GM11168 (cell line): ENCODE data around the gene ABHD16B.
"Not testable (repeated sequence)": the region's sequence is repeated elsewhere in the genome, so short reads cannot be mapped to it uniquely, and the experiment has no call there.

Experiments
- in situ Hi-C: fragments of 300-500 bp; cut with MboI; formaldehyde crosslinking; loops from one replicate; pipeline ENCODE4 v1.12.0; 2022; ENCODE audit warnings: low sequenced_read_pairs; ENCODE audit not compliant: unreplicated experiment

Gene ABHD16B

DNA sequence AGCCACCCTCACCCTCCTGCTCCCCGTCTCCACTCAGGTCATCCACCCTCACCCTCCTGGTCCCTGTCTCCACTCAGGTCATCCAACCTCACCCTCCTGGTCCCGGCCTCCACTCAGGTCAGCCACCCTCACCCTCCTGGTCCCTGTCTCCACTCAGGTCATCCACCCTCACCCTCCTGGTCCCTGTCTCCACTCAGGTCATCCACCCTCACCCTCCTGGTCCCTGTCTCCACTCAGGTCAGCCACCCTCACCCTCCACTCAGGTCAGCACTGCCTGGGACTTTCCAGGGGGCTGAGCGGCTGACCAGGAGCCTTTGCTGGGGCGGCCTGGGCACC, 7.6 kb upstream of the ABHD16B start:
- in situ Hi-C loops = loop anchor here (10.0 kb wide), 1 partner anchor 299 kb away; the partner anchor contains the start of gene FNDC11

DNA sequence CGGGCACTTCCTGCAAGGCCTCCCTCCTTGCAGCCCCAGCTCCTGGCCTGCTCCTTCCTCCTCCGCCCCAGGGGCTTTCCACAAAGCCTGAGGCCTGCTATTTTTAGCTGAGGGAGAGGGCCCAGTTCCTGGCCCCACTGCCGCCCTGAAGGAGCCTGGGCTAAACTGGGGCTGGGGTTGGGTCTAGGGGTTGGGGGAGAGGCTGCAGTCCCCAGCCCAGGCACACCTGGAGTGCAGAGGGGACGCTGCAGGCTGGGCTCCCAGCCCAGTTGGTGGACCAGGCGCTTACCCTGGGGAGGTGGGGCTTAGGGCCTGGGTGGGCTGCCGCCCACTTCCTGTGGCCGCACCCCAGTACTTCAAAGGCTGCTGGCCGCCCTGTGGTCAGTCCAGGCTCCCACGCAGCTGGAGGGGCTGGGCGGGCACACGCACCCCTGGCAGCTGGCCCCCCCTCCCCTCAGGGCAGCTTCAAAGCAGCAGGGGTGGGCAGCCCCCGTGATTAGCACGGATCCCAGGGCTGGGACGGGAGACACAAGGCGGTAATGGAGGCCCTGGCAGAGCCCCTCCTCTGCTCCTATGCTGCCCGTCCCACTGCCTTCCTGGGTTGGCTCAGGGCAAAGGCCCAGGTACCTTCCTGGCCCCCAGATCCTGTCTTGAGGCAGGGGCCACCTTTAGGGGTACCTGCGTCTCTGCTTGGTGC, 7.1 kb upstream of the ABHD16B start:
- in situ Hi-C loops = loop anchor here (10.0 kb wide), 1 partner anchor 299 kb away; the partner anchor contains the start of gene FNDC11

- in situ Hi-C loops = loop anchor here (5.0 to 10.0 kb wide), 2 partner anchors 73 to 300 kb away; partner anchors contain the start of gene FNDC11
Measured at GRCh38 chr20:63854766-63855362, 6.4 kb upstream of the ABHD16B start.

GRCh38 chr20:63855363-63856097, 5.8 kb upstream of the ABHD16B start:
- in situ Hi-C loops = loop anchor here (5.0 to 10.0 kb wide), 2 partner anchors 73 to 301 kb away; partner anchors contain the start of gene FNDC11

DNA sequence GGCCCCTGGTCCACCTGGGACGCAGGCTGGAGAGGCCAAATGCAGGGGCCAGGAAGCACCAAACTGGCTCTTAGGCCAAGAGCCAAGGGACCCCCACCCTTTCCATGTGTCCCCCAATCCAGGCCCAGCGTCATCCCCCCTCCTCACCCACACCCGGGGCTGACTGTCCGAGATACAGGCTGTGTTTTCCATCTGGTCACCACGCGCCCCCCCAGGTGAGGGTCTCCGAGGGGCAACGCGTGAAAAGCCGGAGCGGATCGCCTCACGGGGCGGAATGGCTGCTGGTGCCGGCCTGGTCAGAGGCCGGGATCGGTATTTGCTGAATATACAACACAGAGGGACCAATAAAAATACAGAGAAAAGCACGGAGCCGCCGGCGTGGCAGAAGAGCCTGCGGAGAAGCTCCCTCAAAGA, 5.2 kb upstream of the ABHD16B start:
- in situ Hi-C loops = loop anchor here (5.0 to 10.0 kb wide), 2 partner anchors 74 to 301 kb away; partner anchors contain the start of gene FNDC11

- in situ Hi-C loops = loop anchor here (5.0 to 10.0 kb wide), 2 partner anchors 76 to 303 kb away; partner anchors contain the start of gene FNDC11
Measured at GRCh38 chr20:63857764-63858392, 3.4 kb upstream of the ABHD16B start.

DNA sequence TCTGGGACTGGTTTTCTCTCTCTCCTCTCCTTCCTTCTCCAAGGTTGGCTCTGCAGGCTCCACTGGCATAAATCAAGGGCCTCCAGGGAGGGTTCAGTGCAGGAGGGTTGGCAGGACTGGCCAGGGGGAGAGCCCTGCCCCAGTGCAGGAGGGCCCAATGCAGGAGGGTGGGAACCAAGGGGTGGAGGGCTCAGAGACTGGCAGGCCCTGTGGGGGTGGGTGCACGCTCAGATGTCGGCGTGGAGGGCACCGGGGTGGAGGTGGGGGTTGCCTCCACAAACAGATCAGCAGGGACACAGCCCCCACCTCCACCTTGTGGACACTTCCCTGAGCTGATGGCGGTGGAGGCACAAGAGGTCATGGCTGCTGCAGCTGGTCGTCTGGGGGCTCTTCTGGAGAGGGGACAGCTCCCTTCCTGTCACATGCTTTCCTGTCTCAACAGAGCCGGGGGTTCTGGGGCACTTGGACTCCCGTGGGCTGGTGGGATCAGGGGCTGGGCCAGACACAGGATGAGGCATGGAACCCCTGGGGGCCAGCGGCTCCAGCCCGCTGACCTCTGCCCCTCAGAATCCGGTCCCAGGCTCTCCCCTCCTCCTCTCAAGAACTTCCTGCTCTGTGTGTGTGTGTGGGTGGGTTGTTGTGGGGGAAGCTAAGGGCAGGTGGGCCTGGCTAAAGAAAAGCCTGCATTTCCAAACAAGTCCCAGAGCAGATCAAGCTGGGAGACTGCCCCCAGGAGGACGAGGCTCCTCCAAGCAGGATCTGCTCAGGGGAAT, 2.7 kb upstream of the ABHD16B start:
- in situ Hi-C loops = loop anchor here (5.0 to 10.0 kb wide), 2 partner anchors 76 to 304 kb away; partner anchors contain the start of gene FNDC11

DNA sequence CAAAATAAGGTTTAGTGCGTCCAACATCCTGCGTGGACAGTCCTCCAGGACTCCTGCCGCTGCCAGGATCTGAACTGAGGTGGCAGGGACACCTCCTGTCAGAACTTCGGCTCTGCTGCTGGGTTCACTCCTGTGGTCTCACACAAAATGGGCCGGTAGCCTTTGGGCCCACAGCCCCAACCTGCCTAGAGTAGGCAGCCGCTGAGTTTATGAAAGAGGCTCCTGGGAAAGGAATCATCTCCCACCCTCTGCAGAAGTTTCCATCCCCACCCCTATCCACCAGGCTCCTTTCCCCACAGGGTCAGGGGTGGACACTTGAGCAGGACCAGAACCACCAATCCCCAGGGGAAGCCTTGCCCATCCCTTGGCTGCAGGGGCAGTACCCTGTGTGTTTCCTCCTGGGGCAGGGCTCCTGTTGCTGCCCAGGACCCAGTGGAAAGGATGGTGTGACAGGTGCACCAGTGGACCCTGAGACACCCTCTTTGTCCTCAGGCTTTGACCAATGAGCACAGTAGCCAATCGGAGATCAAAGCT, 2.1 kb upstream of the ABHD16B start:
- in situ Hi-C loops = loop anchor here (5.0 to 10.0 kb wide), 2 partner anchors 77 to 304 kb away; partner anchors contain the start of gene FNDC11

DNA sequence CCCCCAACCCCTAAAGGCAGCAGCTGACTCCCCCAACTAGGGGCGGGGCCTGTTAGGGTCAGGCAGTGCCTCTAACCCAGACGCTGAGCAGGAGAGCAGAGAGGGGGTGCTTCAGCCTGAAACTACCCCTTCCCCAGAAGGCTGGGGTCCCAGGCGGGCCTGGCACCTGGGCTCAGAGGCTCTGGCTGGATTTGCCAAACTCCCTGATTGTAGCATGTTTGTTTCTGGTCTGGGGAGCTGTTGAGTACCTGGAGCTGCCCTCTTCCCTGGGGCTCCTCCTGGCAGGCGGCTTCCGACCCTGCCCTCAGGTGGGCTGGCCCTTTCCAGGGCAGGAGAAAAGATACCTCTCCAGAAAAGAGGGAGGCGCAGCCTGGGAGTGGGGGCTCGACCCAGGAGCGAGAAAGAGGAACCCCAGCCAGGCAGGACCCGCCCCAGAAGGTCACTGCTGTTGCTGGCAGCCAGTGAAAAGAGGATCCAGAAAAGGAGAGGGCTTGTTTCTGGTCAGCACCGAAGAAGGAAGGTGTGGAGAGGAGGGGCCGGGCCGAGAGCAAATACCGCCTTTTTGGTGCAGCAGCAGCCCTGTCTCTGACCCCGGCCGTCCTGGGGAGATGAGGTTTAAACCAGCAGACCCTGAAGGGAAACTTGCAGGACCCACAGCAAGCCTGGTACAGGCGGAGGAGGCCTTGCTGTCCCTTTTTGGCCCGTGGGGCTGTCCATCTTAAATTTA, 810 bp upstream of the ABHD16B start:
- in situ Hi-C loops = no loop called here

GRCh38 chr20:63861981-63862901, 943 bp downstream of the ABHD16B start:
- in situ Hi-C loops = no loop called here

DNA sequence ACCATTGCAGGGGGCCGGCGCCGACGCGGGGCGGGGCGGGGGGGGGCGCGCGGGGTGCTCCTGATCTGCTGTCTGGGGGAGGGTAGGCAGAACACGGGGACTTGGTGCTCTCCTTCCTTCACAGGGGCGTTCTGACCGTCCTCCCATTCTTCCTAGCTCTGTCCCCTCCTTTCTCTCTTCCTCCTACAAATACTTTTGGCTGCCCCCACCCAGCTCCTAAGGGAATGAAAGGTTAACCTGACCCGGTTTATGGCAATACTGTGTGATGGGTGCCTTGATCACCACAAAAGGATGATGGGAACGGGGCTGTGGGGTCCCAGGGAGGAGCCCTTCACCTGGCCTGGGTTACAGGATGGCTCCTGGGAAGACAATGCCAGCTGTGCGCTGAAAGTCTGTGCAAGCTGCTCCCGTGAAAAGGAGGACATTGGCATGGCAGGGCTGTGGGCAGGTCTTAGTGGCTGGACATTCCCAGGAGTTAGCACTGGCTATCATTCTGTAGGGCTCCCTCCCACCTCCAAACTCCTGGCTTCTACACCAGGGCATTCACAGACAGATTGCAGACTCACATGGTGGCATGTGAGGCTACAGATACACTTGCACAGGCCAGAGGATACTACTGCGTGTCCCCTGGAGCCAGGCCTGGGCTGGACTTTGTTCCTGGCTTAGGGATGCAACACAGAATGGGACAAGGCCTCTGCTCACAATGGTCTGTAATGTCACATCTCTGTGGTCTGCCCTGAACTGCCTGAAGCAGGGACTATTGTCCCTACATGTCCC, 1.9 kb downstream of the ABHD16B start:
- in situ Hi-C loops = no loop called here

- in situ Hi-C loops = no loop called here
Measured at GRCh38 chr20:63863798-63864544, 2.7 kb downstream of the ABHD16B start.

- in situ Hi-C loops = no loop called here
Measured at GRCh38 chr20:63864545-63864977, 3.3 kb downstream of the ABHD16B start.

DNA sequence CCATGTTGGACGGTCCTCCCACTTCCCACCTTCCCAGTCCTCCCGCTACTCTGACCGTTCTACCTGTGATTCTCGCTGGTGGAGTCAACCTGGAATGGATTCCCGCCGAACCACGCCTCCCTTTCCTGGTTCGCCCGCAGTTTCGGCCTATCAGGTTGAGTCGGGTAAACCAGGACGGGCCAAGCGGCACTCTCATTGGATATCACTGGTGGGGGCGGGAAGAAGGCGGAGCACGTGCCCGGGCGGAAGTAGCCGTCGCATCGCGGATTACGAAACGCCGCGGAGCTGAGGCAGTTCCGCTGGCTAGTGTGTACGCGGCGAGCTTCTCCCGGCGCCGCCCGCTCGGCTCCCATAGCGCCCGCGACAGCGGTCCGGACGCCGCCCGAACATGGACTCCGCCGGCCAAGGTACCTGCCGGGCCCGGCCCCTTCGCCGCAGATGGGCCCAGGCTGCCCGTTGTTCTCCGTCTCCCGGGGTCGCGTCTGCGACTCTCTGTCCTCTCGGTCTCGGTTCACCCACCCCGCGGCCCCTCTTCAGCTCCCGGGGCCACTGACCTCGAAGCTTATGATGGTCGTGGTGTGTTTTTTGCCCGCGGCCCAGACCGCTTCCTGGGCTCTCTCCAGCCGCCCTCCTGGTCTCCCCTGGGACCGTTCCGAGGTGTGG, 3.8 kb downstream of the ABHD16B start, which contains the start of gene TPD52L2:
TSS of gene TPD52L2 (plus strand) at position 293 of the 663 bp plus-strand sequence. CDS start at position 389, 96 bp downstream.
- in situ Hi-C loops = no loop called here

DNA sequence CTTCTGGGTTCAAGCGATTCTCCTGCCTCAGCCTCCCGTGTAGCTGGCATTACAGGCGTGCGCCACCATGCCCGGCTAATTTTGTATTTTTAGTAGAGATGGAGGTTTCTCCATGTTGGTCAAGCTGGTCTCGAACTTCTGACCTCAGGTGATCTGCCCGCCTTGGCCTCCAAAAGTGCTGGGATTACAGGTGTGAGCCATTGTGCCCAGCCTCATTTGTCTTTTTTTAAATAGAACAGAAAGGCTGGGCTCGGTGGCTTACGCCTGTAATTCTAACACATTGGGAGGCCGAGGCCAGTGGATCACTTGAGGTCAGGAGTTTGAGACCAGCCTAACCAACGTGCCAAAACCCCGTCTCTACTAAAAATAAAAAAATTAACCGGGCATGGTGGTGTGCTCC, 5.7 kb downstream of the ABHD16B start:
- in situ Hi-C loops = not testable (repeated sequence)
